H1 (cell line): ENCODE measurements around the gene THSD1. TPM values are rescaled to one million over a fixed set of nuclear protein-coding genes. Genes with fewer than 3 reads are reported as not detected.

Experiments
- CTCF ChIA-PET: fragments of 300-600 bp; sonication (Branson Sonifier 250); formaldehyde crosslinking; loops from one replicate; lab custom pipeline; 2021; ENCODE audit not compliant: partially characterized antibody; lab: Charles Lee
- POLR2A ChIA-PET: fragments of 300-600 bp; sonication (Branson Sonifier 250); formaldehyde crosslinking; loops from one replicate; lab custom pipeline; 2021; ENCODE audit warnings: inconsistent platforms; ENCODE audit not compliant: partially characterized antibody; lab: Charles Lee
- DNase-seq, 2 experiments: peaks; one replicate each; pipeline versions ENCODE4 v3.0.0 to v3.0.0-alpha.2; 2010 to 2022; ENCODE audit warnings: low spot score in 2 of 2, low read depth in 1 of 2, mixed read lengths in 1 of 2
- FAIRE-seq: peaks from 2 replicates; lab custom pipeline; 2011; peaks lifted over from hg19 to GRCh38; lab: Jason Lieb, UNC
- H2AFZ ChIP-seq: 2 replicates; pipeline ENCODE4 v1.8.1; 2012; ENCODE audit warnings: low read length, inconsistent platforms
- H2AK5ac ChIP-seq: 2 replicates; pipeline ENCODE4 v1.6.1; 2013; ENCODE audit warnings: low read depth, low read length
- H2BK120ac ChIP-seq: replicated peaks from 2 replicates; pipeline ENCODE3; 2013; ENCODE audit warnings: low read depth, low read length, inconsistent platforms
- H2BK12ac ChIP-seq: 2 replicates; pipeline ENCODE4 v1.6.1; 2013; ENCODE audit warnings: low read depth, low read length
- H2BK15ac ChIP-seq: 2 replicates; pipeline ENCODE4 v1.6.1; 2013; ENCODE audit warnings: low read length
- H2BK20ac ChIP-seq: 2 replicates; pipeline ENCODE4 v1.6.1; 2013; ENCODE audit warnings: low read length
- H2BK5ac ChIP-seq: 2 replicates; pipeline ENCODE4 v1.6.1; 2013; ENCODE audit warnings: low read depth, low read length
- H3K14ac ChIP-seq: 2 replicates; pipeline ENCODE4 v1.6.1; 2013; ENCODE audit warnings: inconsistent platforms; ENCODE audit not compliant: insufficient read length
- H3K18ac ChIP-seq: 2 replicates; pipeline ENCODE4 v1.6.1; 2013; ENCODE audit warnings: low read length; ENCODE audit errors: extremely low read depth
- H3K23ac ChIP-seq: 2 replicates; pipeline ENCODE4 v1.6.1; 2013; ENCODE audit warnings: inconsistent platforms; ENCODE audit not compliant: insufficient read length
- H3K23me2 ChIP-seq: 2 replicates; pipeline ENCODE4 v1.6.1; 2013; ENCODE audit warnings: low read depth, low read length
- H3K27ac ChIP-seq: 2 replicates; pipeline ENCODE4 v1.6.1; 2011; ENCODE audit warnings: low read depth, low read length, inconsistent platforms
- H3K27me3 ChIP-seq, 4 experiments: replicated peaks in 1 of 4; 1 replicate in 1 of 4; 2 replicates in 3 of 4; pipeline versions ENCODE4 v1.6.1 to v1.8.1; 2011 to 2013; ENCODE audit warnings: low read length in 3 of 4, mild to moderate bottlenecking in 3 of 4, inconsistent platforms in 2 of 4, mixed read lengths in 2 of 4, moderate library complexity in 1 of 4; ENCODE audit not compliant: control insufficient read depth in 3 of 4, insufficient read depth in 3 of 4; ENCODE audit errors: extremely low read depth in 1 of 4
- H3K36me3 ChIP-seq, 4 experiments: 2 replicates each; pipeline versions ENCODE4 v1.6.1 to v1.8.1; 2011 to 2013; ENCODE audit warnings: mild to moderate bottlenecking in 4 of 4, low read length in 3 of 4, moderate library complexity in 2 of 4, control low read depth in 1 of 4, inconsistent platforms in 1 of 4; ENCODE audit not compliant: insufficient read depth in 4 of 4, control insufficient read depth in 2 of 4
- H3K4ac ChIP-seq: replicated peaks from 2 replicates; pipeline ENCODE3; 2013; ENCODE audit warnings: low read length, low read depth, mixed read lengths, inconsistent platforms; ENCODE audit not compliant: insufficient read length
- H3K4me1 ChIP-seq, 4 experiments: replicated peaks in 1 of 4; 1 replicate in 1 of 4; 2 replicates in 3 of 4; pipeline versions ENCODE4 v1.6.1 to v1.8.1; 2011 to 2013; ENCODE audit warnings: low read length in 3 of 4, inconsistent platforms in 2 of 4, mixed read lengths in 1 of 4; ENCODE audit not compliant: insufficient read depth in 4 of 4, control insufficient read depth in 3 of 4
- H3K4me2 ChIP-seq, 2 experiments: 2 replicates each; pipeline versions ENCODE4 v1.6.1 to v1.8.1; 2011 to 2013; ENCODE audit warnings: low read depth in 2 of 2, low read length in 2 of 2, control low read depth in 1 of 2, inconsistent platforms in 1 of 2, mild to moderate bottlenecking in 1 of 2; ENCODE audit not compliant: insufficient read depth in 1 of 2
- H3K4me3 ChIP-seq, 4 experiments: fragments of 200-600, 300-600 bp in 1 of 4; sonication (generic), shearing (Covaris generic), sonication (Bioruptor Twin) in 1 of 4; 2 replicates each; pipeline versions ENCODE4 v1.5.1 to v1.8.1; 2011 to 2016; ENCODE audit warnings: low read length in 4 of 4, low read depth in 3 of 4, control low read depth in 2 of 4, inconsistent platforms in 2 of 4, mild to moderate bottlenecking in 2 of 4, mixed read lengths in 1 of 4, moderate library complexity in 1 of 4; ENCODE audit not compliant: insufficient read depth in 2 of 4; ENCODE audit errors: extremely low read depth in 1 of 4
- H3K56ac ChIP-seq: replicated peaks from 2 replicates; pipeline ENCODE3; 2013; ENCODE audit warnings: low read depth, mild to moderate bottlenecking, mixed read lengths, low read length, inconsistent platforms; ENCODE audit not compliant: insufficient read length
- H3K79me1 ChIP-seq: 2 replicates; pipeline ENCODE4 v1.6.1; 2013; ENCODE audit warnings: low read depth, low read length, control low read depth
- H3K79me2 ChIP-seq, 2 experiments: 2 replicates each; pipeline versions ENCODE4 v1.6.1 to v1.8.1; 2012 to 2013; ENCODE audit warnings: low read length in 2 of 2, mild to moderate bottlenecking in 2 of 2, inconsistent platforms in 1 of 2; ENCODE audit not compliant: insufficient read depth in 2 of 2, control insufficient read depth in 1 of 2
- H3K9ac ChIP-seq, 4 experiments: replicated peaks in 1 of 4; 1 replicate in 1 of 4; 2 replicates in 3 of 4; pipeline versions ENCODE4 v1.6.1 to v1.8.1; 2011 to 2013; ENCODE audit warnings: low read depth in 3 of 4, low read length in 3 of 4, control low read depth in 2 of 4, mild to moderate bottlenecking in 2 of 4, moderate library complexity in 2 of 4, inconsistent platforms in 1 of 4; ENCODE audit errors: extremely low read depth in 1 of 4
- H3K9me3 ChIP-seq, 2 experiments: 2 replicates each; pipeline versions ENCODE4 v1.6.1 to v1.8.1; 2012 to 2013; ENCODE audit warnings: mild to moderate bottlenecking in 2 of 2, moderate library complexity in 2 of 2, control low read depth in 1 of 2, inconsistent platforms in 1 of 2, low read depth in 1 of 2, low read length in 1 of 2, mixed read lengths in 1 of 2; ENCODE audit not compliant: insufficient read depth in 2 of 2
- H4K20me1 ChIP-seq, 2 experiments: replicated peaks in 1 of 2; 2 replicates each; pipeline versions ENCODE3 to v1.8.1; 2011 to 2013; ENCODE audit warnings: inconsistent platforms in 2 of 2, low read length in 2 of 2, mild to moderate bottlenecking in 1 of 2; ENCODE audit not compliant: insufficient read depth in 2 of 2, control insufficient read depth in 1 of 2
- H4K5ac ChIP-seq: 2 replicates; pipeline ENCODE4 v1.6.1; 2013; ENCODE audit warnings: low read length, low read depth, mixed read lengths, inconsistent platforms; ENCODE audit not compliant: insufficient read length
- H4K8ac ChIP-seq: 2 replicates; pipeline ENCODE4 v1.8.0; 2013; ENCODE audit warnings: mild to moderate bottlenecking, moderate library complexity, low read length, inconsistent platforms; ENCODE audit not compliant: insufficient read depth; ENCODE audit errors: extremely low read depth
- H4K91ac ChIP-seq: replicated peaks from 2 replicates; pipeline ENCODE3; 2013; ENCODE audit warnings: low read length, mixed read lengths, inconsistent platforms; ENCODE audit not compliant: insufficient read length
- BACH1 ChIP-seq: IDR thresholded peaks from 2 replicates; pipeline ENCODE4 v1.6.1; 2012; ENCODE audit warnings: low read length, improper control_type of control experiment
- CEBPB ChIP-seq: IDR thresholded peaks from 2 replicates; pipeline ENCODE4 v1.6.1; 2012; ENCODE audit warnings: low read depth, low read length
- CHD1 ChIP-seq: IDR thresholded peaks from 2 replicates; pipeline ENCODE4 v1.6.1; 2012; ENCODE audit warnings: low read depth, low read length, improper control_type of control experiment
- CHD2 ChIP-seq: IDR thresholded peaks from 2 replicates; pipeline ENCODE4 v1.6.1; 2012; ENCODE audit warnings: low read length, improper control_type of control experiment
- JUN ChIP-seq: IDR thresholded peaks from 2 replicates; pipeline ENCODE4 v1.6.1; 2011; ENCODE audit warnings: low read depth, mild to moderate bottlenecking, improper control_type of control experiment, low read length
- KDM1A ChIP-seq: fragments of 200-600, 300-600 bp; sonication (generic); IDR thresholded peaks from 2 replicates; pipeline ENCODE4 v1.7.1; 2016; ENCODE audit warnings: mild to moderate bottlenecking, low read length, borderline replicate concordance
- NANOG ChIP-seq: IDR thresholded peaks from 2 replicates; pipeline ENCODE4 v1.6.1; 2011; ENCODE audit warnings: low read length, low read depth, mild to moderate bottlenecking, inconsistent platforms; ENCODE audit not compliant: insufficient read depth, poor library complexity, severe bottlenecking
- POLR2A ChIP-seq, 2 experiments: IDR thresholded peaks; 1 replicate in 1 of 2; 2 replicates in 1 of 2; pipeline ENCODE4 v1.6.1; 2011; ENCODE audit warnings: low read depth in 2 of 2, low read length in 2 of 2, mild to moderate bottlenecking in 2 of 2; ENCODE audit errors: control extremely low read depth in 1 of 2
- SAP30 ChIP-seq: fragments of 300-600 bp; sonication (generic); IDR thresholded peaks from 2 replicates; pipeline ENCODE4 v1.7.1; 2012; ENCODE audit warnings: low read length, moderate library complexity, mild to moderate bottlenecking, inconsistent platforms; ENCODE audit not compliant: insufficient read depth, insufficient replicate concordance
- SIRT6 ChIP-seq: IDR thresholded peaks from one replicate; pipeline ENCODE4 v1.7.1; 2012; ENCODE audit warnings: low read length, inconsistent platforms
- SIX5 ChIP-seq: IDR thresholded peaks from 2 replicates; pipeline ENCODE4 v1.6.1; 2011; ENCODE audit warnings: mild to moderate bottlenecking, low read depth, low read length
- ZNF274 ChIP-seq: IDR thresholded peaks from 2 replicates; pipeline ENCODE4 v1.7.0; 2012; ENCODE audit warnings: low read length, borderline replicate concordance; ENCODE audit errors: extremely low read depth
- WGBS, 2 experiments: shearing (Covaris generic) in 1 of 2; methylation state at CpG; one replicate each; pipeline versions ENCODE4 v1.1.6 to v1.1.7; 2013 to 2015; ENCODE audit warnings: low lambda C conversion rate in 2 of 2, mixed read lengths in 2 of 2, inconsistent platforms in 1 of 2, low coverage in 1 of 2, missing lambda C conversion rate in 1 of 2; ENCODE audit not compliant: insufficient replicate concordance in 2 of 2, insufficient coverage in 1 of 2, insufficient read length in 1 of 2; ENCODE audit errors: extremely low coverage in 1 of 2, missing lambda C conversion rate in 1 of 2; 5-methylcytosine and 5-hydroxymethylcytosine counted together
- polyA plus RNA-seq, 7 experiments: library from polyadenylated mRNA; depleted of rRNA in 3 of 7; stranded (reverse) in 5 of 7; unstranded in 2 of 7; fragments of >200 nt in 5 of 7; fragments of 200-250 nt in 2 of 7; gene quantifications; 1 replicate in 5 of 7; 2 replicates in 1 of 7; 4 replicates in 1 of 7; pipeline versions ENCODE4 v1.2.1 to v1.2.3, GENCODE V29; 2011 to 2013; ENCODE audit warnings: missing spikeins in 2 of 7, mixed read lengths in 2 of 7
- total RNA-seq: library from RNA; stranded (reverse); fragmentation: NEBNext Ultra II Directional; extraction: Animal tissue kit (Norgen Biotek cat#: 25700); gene quantifications from 2 replicates; pipeline ENCODE4 v1.2.1, GENCODE V29; 2021

THSD1 gene
- total and polyA plus RNA-seq, 2 of the 8 experiments (the other 6 are each of a cell fraction or from before 2014, with no cell fraction given) = 0.17 to 0.35 TPM

GRCh38 chr13:52450012-52450792, 44.2 kb upstream of the THSD1 start, which contains the start of gene VPS36:
Gene VPS36 (minus strand): TSS chr13:52450634. CDS start chr13:52450594, 40 bp downstream.
- Histone ChIP-seq H2BK12ac (no peak within 1 kb of the TSS), H3K9ac (peak within 1 kb of the TSS; percentile 85 to 90 (median 89)), H4K8ac (peak within 1 kb of the TSS; percentile 96), H3K18ac (peak within 1 kb of the TSS; percentile 71), H3K56ac (peak within 1 kb of the TSS; percentile 69), H3K27me3 (no peaks in the 10 kb centered on the region), H2AK5ac (no peak within 1 kb of the TSS), H3K4me2 (peak within 1 kb of the TSS; percentile 71 to 78), H2BK20ac (no peak within 1 kb of the TSS), H3K27ac (peak within 1 kb of the TSS; percentile 60), H2BK120ac (peak within 1 kb of the TSS; percentile 72), H4K20me1 (peaks cover 0 to 6% of the 10 kb centered on the region in 2 experiments), H3K79me1 (peaks cover 7% of the 10 kb centered on the region), H2AFZ (peak within 1 kb of the TSS; percentile 92; the same call in 1 of the 2 replicates), H3K23ac (no peak within 1 kb of the TSS), H3K79me2 (peaks cover 0 to 28% of the 10 kb centered on the region in 2 experiments; a peak in 2 of 4 replicates), H3K4ac (peak within 1 kb of the TSS; percentile 78), H3K23me2 (peaks cover 9% of the 10 kb centered on the region), H2BK5ac (peak within 1 kb of the TSS; percentile 60; the same call in 1 of the 2 replicates), H3K9me3 (no peaks in the 10 kb centered on the region), H3K14ac (peak within 1 kb of the TSS; percentile 81), H3K4me3 (peak within 1 kb of the TSS; percentile 62 to 92 (median 90)), H4K5ac (peak within 1 kb of the TSS; percentile 89), H4K91ac (peak within 1 kb of the TSS; percentile 65), H3K4me1 (peaks cover 2 to 6% (median 3%) of the 10 kb centered on the region in 4 experiments; a peak in 3 of 7 replicates), H2BK15ac (peak within 1 kb of the TSS; percentile 88; the same call in 1 of the 2 replicates), H3K36me3 (no peaks in the 10 kb centered on the region)
- DNase-seq (peak; percentile 78 to 98), FAIRE-seq (no peak)
- 1% methylated on average over 98 of the region's 105 CpGs; no CpG with 5 or more reads in 1 of the 2 experiments for WGBS, 2 experiments
- ChIA-PET CTCF (interaction anchor here (0.6 to 3.3 kb wide), 33 partner anchors 9 to 557 kb away, joined by 3 to 18 read pairs (median 4); partner anchors contain the start of gene NEK3), POLR2A (interaction anchor here (0.6 to 2.0 kb wide), 6 partner anchors 11 to 256 kb away, joined by 3 to 11 read pairs (median 4); partner anchors contain the start of gene SUGT1)
- TF ChIP-seq SAP30 (no peak), JUN (no peak; the same call in 1 of the 2 replicates), SIRT6 (no peak), CEBPB (no peak), NANOG (peak; percentile 55), POLR2A (IDR thresholded peaks at IDR 0.05; ENCODE audit: control extremely low read depth in 1 of 2, low read depth in 2 of 2, low read length in 2 of 2) (peak; percentile 94), BACH1 (no peak), CHD2 (no peak), ZNF274 (no peak), KDM1A (0 out of 2 replicates have a peak, but pooled peaks have one; percentile 13), SIX5 (no peak), CHD1 (no peak)
